Activated CD4-positive, alpha-beta T cell treated with anti-CD3 and anti-CD28 coated beads, Interleukin-2, Interleukin-4, amounts not matched to agents 100 ng/mL and 50 ng/mL, durations not matched to agents 16 hours and 8 hours (primary cell): ENCODE measurements around the gene KIAA1217.

Experiments
- DNase-seq: peaks from one replicate; pipeline ENCODE4 v3.0.0-alpha.2; 2020; ENCODE audit warnings: low spot score

KIAA1217 gene

GRCh38 chr10:24241536-24242040 is 32.6 kb downstream of the KIAA1217 start:
- DNase-seq, result no peak

- no peak for DNase-seq
These were observed 33.6 kb downstream of the KIAA1217 start for GRCh38 chr10:24242562-24242961.

- no peak for DNase-seq
These were observed 37.4 kb downstream of the KIAA1217 start for GRCh38 chr10:24246365-24246764.

GRCh38 chr10:24247841-24248240 is 38.9 kb downstream of the KIAA1217 start:
- DNase-seq, result no peak

- no peak for DNase-seq
These were observed 41.0 kb downstream of the KIAA1217 start for GRCh38 chr10:24249829-24250415.

GRCh38 chr10:24251547-24251946 is 42.6 kb downstream of the KIAA1217 start:
- no peak for DNase-seq

- no peak for DNase-seq
These were observed 45.2 kb downstream of the KIAA1217 start for GRCh38 chr10:24254180-24254579.

- DNase-seq, result no peak
These were observed 46.4 kb downstream of the KIAA1217 start for GRCh38 chr10:24255115-24255880.

GRCh38 chr10:24255881-24256311 is 47.0 kb downstream of the KIAA1217 start:
- DNase-seq, result no peak

GRCh38 chr10:24256619-24257107 is 47.7 kb downstream of the KIAA1217 start:
- DNase-seq, result no peak

- DNase-seq, result no peak
These were observed 48.6 kb downstream of the KIAA1217 start for GRCh38 chr10:24257588-24257987.

GRCh38 chr10:24259365-24260130 is 50.6 kb downstream of the KIAA1217 start:
- no peak for DNase-seq

GRCh38 chr10:24261627-24262026 is 52.7 kb downstream of the KIAA1217 start:
- DNase-seq, result no peak

GRCh38 chr10:24262929-24263590 is 54.1 kb downstream of the KIAA1217 start:
- DNase-seq, result no peak

GRCh38 chr10:24269476-24269875 is 60.5 kb downstream of the KIAA1217 start:
- DNase-seq, result no peak

GRCh38 chr10:24272374-24272773 is 63.4 kb downstream of the KIAA1217 start:
- no peak for DNase-seq

- no peak for DNase-seq
These were observed 68.3 kb downstream of the KIAA1217 start for GRCh38 chr10:24277277-24277676.

- no peak for DNase-seq
These were observed 68.8 kb downstream of the KIAA1217 start for GRCh38 chr10:24277771-24278170.

GRCh38 chr10:24278176-24278889 is 69.4 kb downstream of the KIAA1217 start:
- DNase-seq, result no peak

- DNase-seq, result no peak
These were observed 70.2 kb downstream of the KIAA1217 start for GRCh38 chr10:24279166-24279565.

GRCh38 chr10:24287559-24288195 is 78.7 kb downstream of the KIAA1217 start:
- DNase-seq, result no peak
